Stimulated activated CD4-positive, alpha-beta T cell treated with anti-CD3 and anti-CD28 coated beads, TNF-alpha, amount 100 ng/mL, for 48 hours (primary cell): ENCODE measurements around the gene ITGA2B.
A peak's percentile ranks its signal among the peaks of the same experiment; 100 is the strongest.
"Not testable (repeated sequence)": the region's sequence is repeated elsewhere in the genome, so short reads cannot be mapped to it uniquely, and the experiment has no call there.

Experiments used
- DNase-seq, 3 donors: peaks; one replicate each; pipeline ENCODE4 v3.0.0-alpha.2; 2020; ENCODE audit warnings: low read depth in 3 of 3

The ITGA2B gene

GRCh38 chr17:44351961-44352827, 37.3 kb downstream of the ITGA2B start:
- DNase-seq, result no peak

GRCh38 chr17:44351464-44351863, 38.0 kb downstream of the ITGA2B start:
- no peak for DNase-seq

- DNase-seq, result peak; percentile 57 to 72 (median 58)
Measured at GRCh38 chr17:44350733-44351226, 38.7 kb downstream of the ITGA2B start.

GRCh38 chr17:44349553-44350070, 39.8 kb downstream of the ITGA2B start:
- no peak for DNase-seq

- DNase-seq, result no peak
Measured at GRCh38 chr17:44348988-44349364, 40.5 kb downstream of the ITGA2B start.

- DNase-seq, result no peak
Measured at GRCh38 chr17:44348234-44348987, 41.0 kb downstream of the ITGA2B start.

GRCh38 chr17:44347206-44348055, 42.0 kb downstream of the ITGA2B start:
- DNase-seq, result not testable (repeated sequence)

- no peak for DNase-seq
Measured at GRCh38 chr17:44346064-44346844, 43.2 kb downstream of the ITGA2B start.

- DNase-seq, result no peak
Measured at GRCh38 chr17:44345454-44346026, 43.9 kb downstream of the ITGA2B start.

- DNase-seq, result peak; percentile 73 to 85 (median 77)
Measured at GRCh38 chr17:44344939-44345453, 44.5 kb downstream of the ITGA2B start, which contains the start of gene GRN. Gene GRN, plus strand, starts transcription at chr17:44345302. Its CDS starts 3,863 bp downstream, at chr17:44349165.

GRCh38 chr17:44343510-44344209, 45.8 kb downstream of the ITGA2B start:
- no peak for DNase-seq

- DNase-seq, result not testable (repeated sequence)
Measured at GRCh38 chr17:44340553-44340952, 48.9 kb downstream of the ITGA2B start.

- DNase-seq, result no peak
Measured at GRCh38 chr17:44338702-44339101, 50.7 kb downstream of the ITGA2B start.

GRCh38 chr17:44335968-44336367, 53.5 kb downstream of the ITGA2B start:
- no peak for DNase-seq

- DNase-seq, result no peak
Measured at GRCh38 chr17:44335564-44335963, 53.9 kb downstream of the ITGA2B start.

- no peak for DNase-seq
Measured at GRCh38 chr17:44334727-44335126, 54.7 kb downstream of the ITGA2B start.

GRCh38 chr17:44334315-44334714, 55.1 kb downstream of the ITGA2B start:
- no peak for DNase-seq

GRCh38 chr17:44333371-44333770, 56.1 kb downstream of the ITGA2B start:
- DNase-seq, result no peak

GRCh38 chr17:44331249-44331760, 58.1 kb downstream of the ITGA2B start:
- DNase-seq, result peak; percentile 48 to 62 (median 60)
